ENCODE measurements around the gene MYBPC2.
A peak's percentile ranks its signal among the peaks of the same experiment; 100 is the strongest.

The MYBPC2 gene

DNA sequence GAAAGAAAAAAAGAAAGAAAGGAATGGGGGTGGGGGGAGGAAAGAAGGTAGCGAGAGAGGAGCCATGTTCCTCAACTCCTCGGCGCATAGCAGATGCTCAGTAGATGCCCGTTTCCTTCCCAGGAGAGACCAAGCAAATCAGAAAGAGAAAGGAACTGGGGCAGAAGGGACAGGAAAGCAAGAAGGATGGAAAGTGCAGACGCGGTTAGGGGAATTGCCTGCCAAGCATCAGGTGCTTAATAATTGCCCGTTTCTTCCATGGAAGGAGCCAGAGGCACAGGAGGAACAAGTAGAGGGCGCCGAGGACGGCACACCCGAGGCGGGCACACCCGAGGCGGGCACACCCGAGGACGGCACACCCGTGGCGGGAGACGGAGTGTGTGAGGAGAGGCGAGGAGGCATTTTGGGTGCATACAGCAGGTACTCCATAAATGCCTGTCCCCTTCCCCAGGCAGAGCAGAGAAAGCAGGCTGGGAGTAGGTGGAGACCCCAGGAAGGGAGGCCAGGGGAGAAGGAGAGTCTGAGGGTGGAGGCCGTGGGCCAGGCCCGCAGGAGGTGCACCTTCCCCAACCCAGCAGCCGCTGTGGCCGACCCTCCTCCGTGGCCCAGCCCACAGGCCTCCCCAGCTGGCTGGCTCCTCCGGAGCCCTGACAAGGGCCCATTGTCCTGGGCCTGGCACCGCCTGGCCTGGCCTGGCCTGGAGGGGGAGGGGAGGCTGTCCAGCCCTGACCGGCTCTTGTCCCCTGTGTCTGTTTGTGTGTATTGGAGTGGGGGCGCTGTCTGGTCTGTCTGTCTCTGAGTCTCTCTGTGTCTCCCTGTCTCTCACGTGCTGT lies 63.7 kb downstream of the MYBPC2 start:
- no peak for DNase-seq (ENCODE audit: low read depth in 1 of 2, low spot score in 1 of 2)

DNA sequence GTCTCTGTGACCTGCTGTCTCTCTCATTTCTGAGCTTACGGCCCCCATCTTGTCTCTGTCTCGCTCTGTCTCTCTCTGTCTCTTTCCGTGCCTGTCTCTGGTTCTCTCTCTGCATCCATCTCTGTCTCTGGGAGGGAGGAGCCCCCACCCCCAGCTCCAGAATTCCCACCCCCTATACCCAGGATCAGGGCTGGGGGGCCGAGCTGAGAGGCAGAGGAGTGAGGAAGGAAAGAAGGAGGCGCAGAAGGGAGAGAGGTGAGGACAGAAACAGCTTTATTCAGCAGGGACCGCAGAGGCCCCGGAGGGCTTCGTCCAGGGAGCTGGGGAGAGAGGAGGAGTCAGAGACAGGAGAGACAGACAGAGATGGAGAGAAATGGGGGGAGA lies 64.3 kb downstream of the MYBPC2 start:
- no peak for DNase-seq (ENCODE audit: low read depth in 1 of 2, low spot score in 1 of 2)

DNA sequence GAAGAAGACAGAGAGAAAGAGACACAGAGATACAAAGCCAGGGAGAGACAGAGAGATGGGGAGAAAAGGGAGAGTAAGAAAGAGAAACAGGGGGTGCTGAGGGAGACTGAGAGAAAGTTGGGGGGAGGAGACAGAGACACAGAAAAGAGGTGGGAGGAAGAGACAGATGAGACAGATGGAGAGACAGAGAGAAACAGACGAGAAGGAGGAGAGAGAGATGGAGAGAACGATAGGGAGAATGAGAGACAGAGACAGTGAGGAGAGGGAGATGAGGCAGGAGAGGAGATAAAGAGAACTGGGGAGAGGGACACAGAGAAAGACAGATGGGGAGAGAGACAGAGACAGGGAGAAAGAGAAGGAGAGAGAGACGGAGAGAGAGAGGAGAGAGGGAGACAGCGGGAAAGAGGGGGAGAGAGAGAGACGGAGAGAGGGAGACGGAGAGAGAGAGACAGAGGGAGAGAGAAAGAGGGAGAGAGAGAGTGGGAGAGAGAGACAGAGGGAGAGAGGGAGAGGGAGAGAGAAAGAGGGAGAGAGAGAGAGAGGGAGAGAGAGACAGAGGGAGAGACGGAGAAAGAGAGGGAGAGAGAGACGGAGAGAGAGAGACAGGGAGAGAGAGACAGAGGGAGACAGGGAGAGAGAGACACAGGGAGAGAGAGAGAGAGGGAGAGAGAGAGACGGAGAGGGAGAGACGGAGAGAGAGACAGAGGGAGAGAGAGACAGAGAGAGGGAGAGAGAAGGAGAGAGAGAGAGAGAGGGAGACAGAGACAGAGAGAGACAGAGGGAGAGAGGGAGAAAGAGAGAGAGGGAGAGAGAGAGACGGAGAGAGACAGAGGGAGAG lies 65.7 kb downstream of the MYBPC2 start:
- no peak for DNase-seq (ENCODE audit: low read depth in 1 of 2, low spot score in 1 of 2)

DNA sequence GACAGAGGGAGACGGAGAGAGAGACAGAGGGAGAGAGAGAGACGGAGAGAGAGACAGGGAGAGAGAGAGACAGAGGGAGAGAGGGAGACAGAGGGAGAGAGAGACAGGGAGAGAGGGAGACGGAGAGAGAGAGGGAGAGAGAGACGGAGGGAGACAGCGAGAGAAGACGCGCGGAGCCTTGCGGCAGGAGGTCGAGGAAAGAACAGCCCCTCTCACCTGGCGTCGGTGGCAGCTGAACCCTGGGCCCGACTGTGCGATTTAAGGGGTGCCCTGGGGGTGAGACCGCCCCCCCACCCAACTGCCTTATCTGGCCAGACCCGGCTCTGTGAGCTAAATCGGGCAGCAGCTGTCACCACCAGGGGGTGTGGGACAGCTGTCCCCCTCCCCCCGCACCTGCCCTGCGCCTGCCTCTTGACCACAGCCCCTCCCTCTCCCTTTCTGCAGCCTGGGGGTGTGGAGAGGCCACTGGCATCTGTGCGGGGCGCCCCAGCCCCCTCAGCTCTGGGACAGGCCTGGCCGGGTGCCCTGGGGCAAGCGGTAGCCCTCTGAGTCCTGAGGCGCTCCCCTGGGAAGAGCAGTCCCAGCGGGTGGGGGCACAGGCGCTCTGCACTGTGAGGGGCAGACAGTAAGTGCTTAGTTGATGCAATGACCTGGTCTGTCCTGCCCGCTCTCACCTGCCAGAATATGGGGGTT lies 67.5 kb downstream of the MYBPC2 start:
- DNase-seq (ENCODE audit: low read depth in 1 of 2, low spot score in 1 of 2), result no peak

DNA sequence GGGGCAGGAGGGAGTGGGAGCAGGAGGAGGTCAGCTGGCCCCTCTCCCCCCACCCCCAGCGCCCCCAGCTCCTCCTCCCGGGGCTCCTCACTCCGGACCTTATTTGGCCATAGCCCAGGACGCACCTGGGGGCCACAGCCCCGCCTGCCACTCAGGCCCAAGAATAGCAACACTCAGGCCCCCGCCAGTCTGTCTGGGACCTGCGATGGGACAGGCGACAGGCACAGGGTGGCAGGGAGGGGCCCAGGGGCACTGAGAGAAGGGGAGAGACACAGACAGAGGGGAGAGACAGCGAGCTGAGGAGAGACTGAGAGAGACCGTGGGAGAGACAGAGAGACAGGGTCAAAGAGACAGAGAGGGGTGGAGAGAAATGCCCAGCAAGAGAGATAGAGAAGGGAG lies 68.1 kb downstream of the MYBPC2 start:
- no peak for DNase-seq (ENCODE audit: low read depth in 1 of 2, low spot score in 1 of 2)

DNA sequence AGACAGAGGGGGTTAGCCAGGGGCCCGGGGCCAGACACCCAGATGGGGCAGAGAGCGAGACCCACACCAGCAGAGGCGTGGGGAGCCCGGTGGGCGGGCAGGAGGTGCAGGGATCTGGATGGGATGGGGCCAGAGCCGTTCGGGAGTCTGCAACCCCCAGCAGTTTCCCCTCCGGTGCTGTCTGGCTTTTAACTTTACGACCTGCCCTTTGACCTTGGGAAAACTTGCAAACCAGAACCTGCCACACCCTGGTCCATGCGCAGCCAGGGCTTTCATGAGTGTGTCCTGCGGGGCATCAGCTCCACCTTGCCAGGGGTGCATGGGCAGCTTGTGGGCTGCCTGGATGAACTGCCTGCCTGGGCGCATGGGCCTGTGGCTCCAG lies 68.5 kb downstream of the MYBPC2 start:
- DNase-seq (ENCODE audit: low read depth in 1 of 2, low spot score in 1 of 2), result no peak

DNA sequence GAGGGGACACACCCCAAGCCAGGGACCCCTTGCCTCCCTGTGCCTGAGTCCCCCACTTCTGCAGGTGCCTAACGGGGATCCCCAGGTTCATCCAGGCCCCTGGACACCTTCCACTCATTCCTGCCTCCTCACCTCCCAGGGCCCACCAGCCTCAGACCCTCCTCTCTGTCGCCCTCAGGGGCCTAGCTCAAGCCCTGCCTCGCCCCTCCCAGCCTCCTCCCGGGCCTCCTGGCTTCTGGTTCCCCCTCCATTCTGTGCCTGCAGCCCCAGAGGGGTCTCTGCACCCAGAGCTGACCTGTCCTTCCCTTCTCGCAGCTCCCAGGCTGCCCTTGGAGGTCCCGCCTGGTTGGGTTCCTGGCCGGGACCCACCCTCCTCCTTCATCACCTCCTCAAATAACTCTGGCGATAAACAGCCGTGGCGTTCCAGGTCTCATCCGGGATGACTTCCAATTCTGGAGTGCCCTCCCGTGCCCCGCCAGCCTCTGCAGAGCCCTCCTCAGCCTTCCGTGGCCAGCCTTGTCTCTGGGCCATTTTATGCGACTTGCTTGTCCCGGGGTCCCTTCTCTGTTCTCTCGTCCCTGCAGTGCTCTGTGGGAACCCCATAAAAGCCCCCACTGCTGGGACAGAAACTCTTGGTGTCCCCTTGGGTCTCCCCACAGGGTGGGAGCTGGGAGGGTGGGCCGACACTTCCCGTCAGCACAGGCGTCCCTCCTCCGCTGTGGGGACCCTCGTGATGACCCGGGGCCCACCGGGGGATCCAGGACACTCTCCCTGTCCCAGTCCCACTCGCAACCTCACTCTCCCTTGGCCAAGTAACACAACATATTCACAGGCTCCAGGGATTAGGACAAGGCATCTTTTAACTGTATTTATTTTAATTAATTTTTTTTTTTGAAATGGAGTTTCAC lies 69.1 kb downstream of the MYBPC2 start:
- no peak for DNase-seq (ENCODE audit: low read depth in 1 of 2, low spot score in 1 of 2)

DNA sequence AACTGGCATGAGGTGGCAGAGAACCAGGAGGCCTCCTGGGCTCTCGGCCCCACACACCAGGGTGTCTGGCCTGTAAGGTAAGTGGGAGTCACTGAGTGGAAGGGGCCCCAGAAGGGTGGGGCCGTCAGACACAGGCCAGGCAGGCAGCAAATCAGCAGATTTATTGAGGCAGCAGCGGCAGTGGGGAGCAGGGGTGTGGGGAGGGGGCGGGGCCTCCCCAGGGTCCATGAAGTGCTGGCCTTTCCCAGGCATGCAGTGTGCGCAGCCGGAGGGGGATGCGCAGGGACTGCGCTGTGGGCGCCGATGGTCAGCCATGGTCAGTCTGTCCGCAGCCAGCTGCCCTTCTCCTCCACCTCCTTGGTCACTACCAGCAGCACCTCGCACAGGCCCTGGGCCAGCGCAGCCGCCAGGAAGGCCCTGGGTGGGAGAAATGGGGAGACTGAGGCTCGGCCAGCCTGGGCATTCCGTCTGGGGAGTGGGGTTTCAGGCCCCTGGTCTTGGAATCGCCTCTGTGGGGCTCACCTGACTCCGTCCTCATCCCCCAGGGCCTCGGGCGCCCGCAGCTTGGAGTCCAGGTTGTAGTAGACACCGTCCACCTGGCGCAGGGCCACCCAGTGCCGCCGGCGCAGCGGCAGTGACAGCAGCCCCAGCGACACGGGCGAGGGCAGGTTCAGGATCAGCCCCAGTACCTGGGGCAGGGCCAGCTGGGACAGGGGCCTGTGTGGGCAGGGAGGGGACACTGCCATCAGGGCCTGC lies 73.3 kb downstream of the MYBPC2 start:
- no peak for DNase-seq (ENCODE audit: low read depth in 1 of 2, low spot score in 1 of 2)

DNA sequence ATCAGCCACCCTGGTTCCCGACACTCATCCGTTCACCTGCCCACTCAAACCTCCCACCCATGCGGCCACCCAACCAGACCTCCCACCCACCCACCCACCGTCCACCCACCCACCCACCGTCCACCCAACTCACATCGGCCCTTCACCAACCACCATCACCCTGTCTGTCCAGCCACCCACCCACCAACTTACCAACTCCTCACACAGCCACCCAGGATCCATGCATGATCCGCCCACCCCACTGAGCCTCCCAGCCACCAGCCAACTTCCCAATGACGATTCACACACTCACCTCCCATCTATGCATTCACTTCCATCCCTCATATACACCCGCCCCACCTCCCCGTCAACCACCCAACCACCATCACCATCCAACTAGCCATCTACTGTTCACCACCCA lies 74.0 kb downstream of the MYBPC2 start:
- DNase-seq (ENCODE audit: low read depth in 1 of 2, low spot score in 1 of 2), result no peak

DNA sequence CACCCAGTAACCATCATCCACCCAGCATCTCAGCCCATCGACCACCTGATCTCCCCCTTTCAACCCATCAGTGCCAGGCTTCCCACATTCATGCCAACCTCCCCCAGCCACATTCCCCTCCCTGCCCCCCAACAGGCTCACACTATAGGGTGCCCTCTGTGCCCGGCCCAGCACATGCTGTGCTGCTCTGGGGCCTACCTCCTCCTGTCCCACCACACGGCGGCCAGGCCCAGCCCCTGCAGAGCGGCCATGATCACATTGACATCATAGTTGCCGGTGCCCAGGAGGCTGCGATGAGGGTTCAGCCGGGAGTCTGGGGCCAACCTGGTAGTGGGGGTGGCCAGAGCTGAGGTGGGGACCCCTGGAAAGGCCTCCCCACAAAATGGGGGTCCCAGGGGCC lies 74.7 kb downstream of the MYBPC2 start:
- DNase-seq (ENCODE audit: low read depth in 1 of 2, low spot score in 1 of 2), result no peak

DNA sequence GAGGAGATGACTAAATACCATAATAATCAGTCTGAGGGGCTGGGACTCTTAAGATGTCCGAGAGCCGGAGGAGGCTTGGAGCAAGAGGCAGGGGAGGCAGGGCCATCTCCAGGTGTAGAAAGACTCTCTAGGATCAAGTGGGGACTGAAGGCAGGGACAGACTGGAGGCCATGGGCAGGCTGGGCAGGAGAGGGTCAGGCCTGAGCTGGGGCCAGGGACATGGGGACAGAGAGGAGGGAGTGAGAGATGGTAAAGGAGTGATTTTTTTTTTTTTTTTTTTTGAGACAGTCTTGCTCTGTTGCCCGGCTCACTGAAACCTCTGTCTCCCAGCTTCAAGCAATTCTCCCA lies 76.1 kb downstream of the MYBPC2 start:
- DNase-seq (ENCODE audit: low read depth in 1 of 2, low spot score in 1 of 2), result no peak

DNA sequence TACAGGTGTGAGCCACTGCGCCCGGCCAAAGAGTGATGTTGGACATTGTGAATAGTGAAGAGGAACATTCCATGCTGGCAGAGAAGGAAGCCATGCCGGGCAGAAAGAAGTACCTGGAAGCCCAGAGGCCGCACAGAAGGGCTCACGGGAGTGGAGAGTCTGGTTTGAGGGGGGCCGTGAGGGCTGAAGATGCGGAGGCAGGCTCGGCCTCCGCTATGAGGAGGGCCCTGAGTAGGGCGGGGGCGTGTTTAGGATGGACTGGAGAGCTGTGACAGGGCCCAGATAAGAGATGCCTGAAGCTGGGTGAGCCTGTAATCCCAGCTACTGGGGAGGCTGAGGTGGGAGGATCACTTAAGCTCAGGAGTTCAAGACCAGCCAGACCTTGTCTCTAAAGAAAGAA lies 76.7 kb downstream of the MYBPC2 start:
- DNase-seq (ENCODE audit: low read depth in 1 of 2, low spot score in 1 of 2), result no peak

DNA sequence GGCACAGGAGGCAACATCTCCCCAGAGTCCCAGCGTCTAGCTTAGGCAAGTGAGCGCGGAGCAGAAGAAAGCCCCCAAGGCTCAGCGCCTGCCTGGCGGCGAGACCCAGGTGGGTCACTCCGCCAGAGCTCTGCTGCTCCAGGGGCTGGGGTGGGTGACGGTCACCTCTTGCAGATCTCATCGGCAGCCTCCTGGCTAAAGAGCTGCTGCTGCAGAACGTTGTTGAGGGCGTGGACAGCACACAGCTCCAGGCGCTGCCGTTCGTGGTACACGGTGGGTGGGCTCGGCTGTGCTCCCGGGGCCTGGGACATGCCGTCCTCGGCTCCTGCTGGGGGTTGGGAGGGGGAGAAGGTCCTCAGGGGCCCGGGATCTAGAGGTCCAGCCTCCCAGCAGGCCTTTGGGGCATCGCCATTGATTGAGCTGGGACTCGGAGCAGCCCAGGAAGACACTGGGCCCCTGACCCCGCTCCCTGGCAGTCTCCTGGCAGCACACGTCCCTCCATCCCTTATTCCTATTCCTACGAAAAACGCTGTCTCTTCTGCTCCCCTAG lies 77.5 kb downstream of the MYBPC2 start:
- no peak for DNase-seq (ENCODE audit: low read depth in 1 of 2, low spot score in 1 of 2)

DNA sequence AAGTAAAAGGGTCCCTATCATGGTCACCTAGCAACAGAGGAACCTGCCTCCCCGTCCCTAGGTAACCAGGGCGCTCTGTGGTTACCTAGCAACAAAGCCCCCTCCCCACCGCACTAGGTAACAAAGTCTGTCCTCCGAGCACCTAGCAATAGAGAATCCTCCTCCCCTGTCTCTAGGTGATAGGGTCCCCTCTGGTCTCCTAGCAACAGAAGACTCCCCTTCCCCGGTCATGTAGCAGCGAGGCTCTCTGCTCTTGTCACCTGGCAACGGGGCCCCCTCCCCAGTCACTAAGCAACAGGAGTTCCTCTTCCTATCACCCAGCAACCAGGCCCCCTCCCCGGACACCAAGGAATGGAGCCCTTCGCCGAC lies 78.0 kb downstream of the MYBPC2 start:
- no peak for DNase-seq (ENCODE audit: low read depth in 1 of 2, low spot score in 1 of 2)

DNA sequence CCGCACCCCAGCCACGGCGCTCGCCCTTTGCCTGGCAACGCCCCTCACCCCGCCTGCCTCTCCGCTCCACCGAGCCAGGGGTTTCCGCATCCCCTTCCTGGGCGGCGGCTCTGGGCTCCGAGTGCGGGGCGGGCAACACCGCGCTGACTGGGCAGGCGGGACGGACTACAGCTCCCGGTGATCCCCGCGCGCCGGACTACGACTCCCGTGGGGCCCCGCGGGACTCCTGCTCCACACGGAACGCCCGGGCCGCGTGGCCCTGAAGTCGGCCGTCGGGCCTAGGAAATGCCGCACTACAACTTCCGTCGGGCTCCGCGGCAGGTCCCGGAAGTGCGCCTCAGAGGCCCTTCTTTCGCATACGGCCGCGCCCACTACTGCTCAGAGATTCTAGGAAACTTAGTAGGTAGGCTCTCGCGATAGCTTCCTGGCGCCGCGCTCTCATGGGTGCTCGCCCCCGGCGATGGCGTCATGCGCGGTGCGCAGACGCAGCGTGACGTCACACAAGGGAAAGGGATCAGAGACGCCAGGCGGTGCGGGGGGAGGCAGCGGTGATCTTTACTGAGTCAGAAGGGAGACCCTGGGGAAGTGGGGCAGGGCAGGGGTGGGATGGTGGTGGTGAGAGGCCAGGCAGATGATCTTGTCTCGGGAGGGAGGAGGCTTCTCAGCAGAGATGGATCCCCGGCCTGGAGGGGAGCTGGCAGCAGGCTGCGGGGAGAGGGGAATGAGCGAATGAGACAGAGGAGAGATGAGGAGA lies 78.6 kb downstream of the MYBPC2 start, which contains the start of gene JOSD2:
TSS of gene JOSD2 (minus strand) at position 123 of the 754 bp plus-strand sequence. CDS start 760 bp downstream, outside the sequence.
- DNase-seq (ENCODE audit: low read depth in 1 of 2, low spot score in 1 of 2), result peak; percentile 94 to 95

DNA sequence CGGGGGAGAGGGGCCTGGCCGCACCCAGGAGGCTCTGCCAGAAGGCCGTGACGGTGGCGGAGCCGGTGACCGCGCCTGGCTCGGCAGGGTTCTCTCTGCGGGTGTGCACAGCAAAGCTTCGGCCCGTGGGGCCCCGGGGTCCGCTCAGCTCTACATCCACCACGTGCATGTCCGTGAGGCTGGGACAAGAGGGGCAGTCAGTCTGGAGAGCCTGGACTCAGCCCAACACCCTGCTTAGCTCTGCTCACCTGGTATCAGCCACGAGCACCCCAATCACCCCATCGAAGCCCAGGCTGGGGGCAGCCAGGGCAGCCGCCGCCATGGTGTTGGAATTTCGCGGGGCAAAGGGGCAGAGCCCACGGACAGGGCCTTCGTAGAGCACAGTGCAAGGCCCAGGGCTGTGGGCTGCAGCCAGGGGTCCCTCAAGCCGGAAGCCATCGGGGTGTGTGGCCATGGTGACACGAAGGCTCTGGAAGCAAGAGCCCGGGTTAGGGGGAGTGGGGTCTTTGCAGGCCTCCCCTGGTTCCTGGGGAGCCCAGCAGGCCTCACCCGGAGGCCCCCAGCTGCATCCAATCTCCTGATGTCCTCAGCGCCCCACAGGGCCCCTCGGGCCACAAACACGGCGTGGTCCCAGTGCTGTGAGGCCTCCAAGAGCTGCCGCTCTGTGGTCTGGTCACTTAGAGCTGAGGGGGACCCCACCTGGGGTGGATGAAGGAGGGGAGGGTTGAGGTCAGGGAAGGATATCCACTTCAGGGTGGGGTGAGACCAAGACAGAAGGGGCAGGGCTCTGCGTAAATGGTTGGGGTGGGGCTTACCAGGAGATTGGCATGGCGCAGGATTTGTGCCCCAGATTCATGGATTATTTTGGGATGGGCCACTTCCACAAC lies 79.7 kb downstream of the MYBPC2 start:
- no peak for DNase-seq (ENCODE audit: low read depth in 1 of 2, low spot score in 1 of 2)

DNA sequence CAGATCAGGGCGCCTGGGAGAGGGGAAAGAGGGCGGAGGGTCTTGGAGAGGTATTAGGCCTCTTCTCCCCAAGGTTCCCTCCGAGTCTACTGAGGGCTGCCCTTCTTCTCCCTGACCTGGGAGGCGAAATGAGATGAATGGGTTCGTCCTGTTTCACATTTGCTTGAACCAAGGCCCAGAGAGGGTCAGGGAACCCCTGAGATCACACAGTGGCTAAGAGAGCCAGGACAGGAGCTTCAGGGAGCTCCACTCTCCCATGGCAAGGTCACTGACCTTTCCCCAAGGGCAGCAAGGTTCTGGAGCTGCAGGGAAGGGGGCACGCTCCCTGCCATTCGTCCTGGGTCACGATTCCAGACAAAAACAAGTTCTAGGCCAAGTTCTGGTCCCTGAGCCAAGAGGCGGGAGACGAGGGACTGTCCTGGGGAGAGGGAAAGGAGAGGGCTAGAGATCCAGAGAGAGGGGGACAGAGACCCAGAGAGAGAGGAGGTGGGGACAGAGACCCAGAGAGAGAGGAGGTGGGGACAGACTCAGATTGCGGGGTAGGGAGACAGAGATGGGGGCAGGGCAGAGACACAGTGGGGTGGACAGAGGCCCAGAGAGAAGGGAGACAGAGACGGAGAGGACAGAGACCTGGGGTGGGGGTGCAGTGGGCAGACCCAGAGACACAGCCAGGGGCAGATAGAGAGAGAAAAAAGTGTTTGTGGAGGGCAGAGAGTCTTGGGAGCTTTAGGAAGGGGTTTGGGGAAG lies 80.5 kb downstream of the MYBPC2 start:
- no peak for DNase-seq (ENCODE audit: low read depth in 1 of 2, low spot score in 1 of 2)

All from stimulated activated CD4-positive, alpha-beta T cell treated with anti-CD3 and anti-CD28 coated beads, Interleukin-15, amount 100 ng/mL, for 1 hour (primary cell).